ENCODE measurements around the gene KCNH1. TPM values are rescaled to one million over a fixed set of nuclear protein-coding genes. Genes with fewer than 3 reads are reported as not detected.

KCNH1 gene
- total and polyA plus RNA-seq, 8 donors: 0.04 to 0.54 (median 0.13) TPM

- Histone ChIP-seq H3K36me3 (no peaks in the 10 kb centered on the region), H3K4me3 (no peak overlapping the region), H3K27me3 (no peaks in the 10 kb centered on the region), H3K9me3 (no peaks in the 10 kb centered on the region), H3K27ac (no peak overlapping the region), H3K4me1 (no peaks in the 10 kb centered on the region)
- DNase-seq (no peak), ATAC-seq (no peak)
- intact Hi-C loops (cut with DNase I): no loop called here
- TF ChIP-seq CTCF (IDR thresholded peaks at IDR 0.05): no peak
Observed at GRCh38 chr1:210855440-210855839, 278.5 kb downstream of the KCNH1 start.

- Histone ChIP-seq H3K9me3 (no peaks in the 10 kb centered on the region), H3K27ac (no peak overlapping the region), H3K27me3 (no peaks in the 10 kb centered on the region), H3K36me3 (no peaks in the 10 kb centered on the region), H3K4me3 (no peak overlapping the region), H3K4me1 (no peaks in the 10 kb centered on the region)
- no peak for DNase-seq
- no peak for TF ChIP-seq CTCF (IDR thresholded peaks at IDR 0.05)
- intact Hi-C loops (cut with DNase I): no loop called here
- no peak for ATAC-seq
Observed at GRCh38 chr1:210853276-210853675, 280.7 kb downstream of the KCNH1 start.

DNA sequence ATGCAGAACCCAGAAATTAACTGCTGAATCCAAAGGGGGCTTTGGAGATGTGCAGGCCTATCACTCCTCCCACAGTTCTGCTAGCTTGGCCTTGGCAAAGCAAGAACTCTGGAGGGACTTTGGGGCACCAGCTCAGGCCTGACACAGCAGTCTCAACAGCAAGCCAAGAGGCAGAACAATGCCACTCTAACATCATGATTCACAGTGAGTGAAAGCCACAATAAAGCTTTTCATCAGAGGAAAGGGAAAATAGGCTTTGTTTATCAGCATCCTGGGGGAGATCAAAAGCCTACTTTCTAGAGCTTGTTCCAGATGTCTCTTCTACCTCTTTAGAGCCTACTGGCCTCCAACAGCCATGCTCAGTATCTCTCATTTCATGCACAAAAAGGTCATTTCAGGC lies 283.4 kb downstream of the KCNH1 start:
- no peak for TF ChIP-seq CTCF (IDR thresholded peaks at IDR 0.05)
- Histone ChIP-seq H3K27ac (no peak overlapping the region), H3K9me3 (peaks cover 0 to 3% of the 10 kb centered on the region in 2 donors), H3K4me1 (no peaks in the 10 kb centered on the region), H3K36me3 (no peaks in the 10 kb centered on the region), H3K27me3 (no peaks in the 10 kb centered on the region), H3K4me3 (no peak overlapping the region)
- intact Hi-C loops (cut with DNase I): no loop called here
- DNase-seq: no peak
- ATAC-seq: no peak

- H3K27ac ChIP-seq: no peak overlapping the region
- intact Hi-C loops (cut with DNase I): no loop called here
- TF ChIP-seq CTCF (IDR thresholded peaks at IDR 0.05): no peak
- H3K36me3 ChIP-seq: no peaks in the 10 kb centered on the region
- H3K4me3 ChIP-seq: no peak overlapping the region
- H3K4me1 ChIP-seq: no peaks in the 10 kb centered on the region
- no peaks in the 10 kb centered on the region for H3K27me3 ChIP-seq
- no peak for ATAC-seq
- DNase-seq: no peak
- H3K9me3 ChIP-seq: peaks cover 0 to 5% of the 10 kb centered on the region in 2 donors
Observed at GRCh38 chr1:210848474-210848873, 285.5 kb downstream of the KCNH1 start.

DNA sequence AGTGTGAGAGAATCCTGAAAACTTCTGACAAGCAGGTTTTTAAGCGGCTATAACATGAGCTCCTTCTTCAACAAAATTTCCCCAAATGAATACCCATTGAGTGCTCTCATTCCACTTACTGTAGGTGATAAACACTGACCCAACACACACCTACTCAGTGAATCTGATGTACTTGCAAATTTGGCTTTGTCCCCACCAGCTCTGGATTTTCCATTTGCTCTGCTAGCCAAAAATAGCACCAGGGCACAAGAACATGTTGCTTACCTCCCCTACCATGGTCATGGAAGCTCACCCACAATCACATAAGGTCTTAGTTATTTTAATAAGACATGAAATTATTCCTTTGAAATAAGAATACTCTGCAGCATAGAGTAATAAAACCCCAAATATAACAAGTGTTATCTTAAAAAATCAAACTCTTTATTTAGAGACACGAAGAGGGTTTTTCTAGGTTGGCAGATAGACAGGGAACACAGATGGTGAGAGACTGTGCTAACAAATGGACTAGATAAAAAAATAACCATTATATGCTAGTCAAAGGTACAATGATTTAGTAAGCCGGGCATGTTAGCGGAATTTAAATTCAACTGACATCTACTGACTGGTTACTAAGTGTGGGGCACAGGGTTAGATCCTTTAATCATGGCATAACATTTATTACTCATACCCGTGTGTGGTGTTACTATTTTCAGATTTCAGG lies 291.9 kb downstream of the KCNH1 start:
- ATAC-seq: no peak
- no peaks in the 10 kb centered on the region for H3K27me3 ChIP-seq
- no peak for DNase-seq
- no peak for TF ChIP-seq CTCF (IDR thresholded peaks at IDR 0.05)
- no peak overlapping the region for H3K27ac ChIP-seq
- intact Hi-C loops (cut with DNase I): no loop called here
- no peak overlapping the region for H3K4me3 ChIP-seq
- H3K4me1 ChIP-seq: no peaks in the 10 kb centered on the region
- peaks cover 0 to 5% of the 10 kb centered on the region in 2 donors for H3K9me3 ChIP-seq
- H3K36me3 ChIP-seq: no peaks in the 10 kb centered on the region
